HG03045 (cell line): ENCODE results near the gene GPR160.
"Not testable (repeated sequence)": the region's sequence is repeated elsewhere in the genome, so short reads cannot be mapped to it uniquely, and the experiment has no call there.

Source experiments
- ATAC-seq: cut with Tn5 transposase; IDR thresholded peaks from one replicate; pipeline ENCODE4 v1.9.1; 2021; ENCODE audit warnings: mild to moderate bottlenecking, moderate library complexity; ENCODE audit not compliant: unreplicated experiment

Gene GPR160

DNA sequence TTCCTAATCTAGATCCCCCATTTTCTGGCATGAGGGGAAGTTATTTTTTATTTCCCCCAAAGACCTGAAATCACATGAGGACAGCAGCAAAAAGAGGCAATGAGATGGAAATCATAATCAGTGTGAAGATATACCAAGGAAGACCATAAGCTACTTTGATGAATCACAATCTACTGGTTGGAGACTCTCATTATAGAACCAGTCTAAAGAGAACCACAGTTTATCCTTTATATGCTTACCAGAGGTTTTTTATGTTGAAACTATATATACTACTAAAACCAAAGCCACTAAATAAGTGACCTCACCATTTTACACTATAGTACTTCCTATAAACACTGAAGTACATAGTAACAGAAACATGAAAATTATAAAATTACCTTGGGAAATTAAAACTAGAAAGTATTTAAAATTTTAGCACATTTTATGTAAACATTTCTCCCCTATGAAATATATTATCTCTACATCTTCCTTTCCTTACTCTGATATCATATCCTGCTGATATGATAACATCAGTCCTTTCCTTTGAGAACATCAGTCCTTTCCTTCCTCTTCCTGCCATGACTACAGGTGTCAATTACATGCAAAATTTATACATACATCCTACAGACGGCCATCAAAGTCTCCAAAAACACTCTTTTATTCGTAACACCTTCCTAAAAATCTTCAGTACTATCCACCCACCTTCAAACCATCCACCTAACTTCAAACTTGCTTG is 71.9 kb downstream of the GPR160 start:
- ATAC-seq, result no peak

DNA sequence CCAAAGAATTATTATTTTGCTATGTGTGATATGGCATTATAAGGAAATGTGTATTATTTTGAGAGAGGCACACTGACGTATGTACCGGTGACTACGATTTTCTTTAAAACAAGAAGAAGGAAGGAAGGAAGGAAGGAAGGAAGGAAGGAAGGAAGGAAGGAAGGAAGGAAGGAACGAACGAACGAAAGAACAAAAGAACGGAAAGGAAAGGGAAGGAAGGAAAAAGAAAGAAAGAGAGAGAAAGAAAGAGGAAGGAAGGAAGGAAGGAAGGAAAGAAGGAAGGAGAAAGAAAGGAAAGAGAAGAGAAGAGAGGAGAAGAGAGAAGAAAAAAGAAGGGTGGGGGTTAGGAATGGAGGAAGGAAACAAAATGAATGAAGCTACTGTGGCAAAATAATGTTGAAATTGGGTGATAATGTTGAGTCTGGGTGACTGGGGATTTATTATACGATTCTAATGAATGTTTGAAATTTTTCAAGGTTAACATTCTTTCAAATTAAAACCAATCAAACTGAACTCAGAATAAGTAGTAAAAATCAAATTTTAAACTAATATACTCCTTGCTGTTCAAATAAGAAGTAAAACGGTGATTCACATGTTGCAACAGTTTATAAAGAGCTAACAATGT is 73.5 kb downstream of the GPR160 start:
- ATAC-seq, result no peak

DNA sequence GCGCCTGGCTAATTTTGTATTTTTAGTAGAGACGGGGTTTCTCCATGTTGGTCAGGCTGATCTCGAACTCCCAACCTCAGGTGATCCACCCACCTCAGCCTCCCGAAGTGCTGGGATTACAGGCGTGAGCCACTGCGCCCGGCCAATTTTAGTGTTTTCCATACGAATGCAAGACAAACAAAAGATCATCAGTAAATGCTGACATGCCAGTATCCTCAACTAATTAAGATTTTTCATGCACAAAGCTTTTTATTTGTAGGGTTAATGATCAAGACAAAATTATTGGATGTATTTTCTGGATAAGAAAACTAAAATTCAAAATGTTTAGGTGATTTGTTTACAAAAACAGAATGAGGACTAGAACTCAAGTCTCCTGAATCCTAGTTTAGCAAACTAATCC is 76.4 kb downstream of the GPR160 start:
- not testable (repeated sequence) for ATAC-seq

DNA sequence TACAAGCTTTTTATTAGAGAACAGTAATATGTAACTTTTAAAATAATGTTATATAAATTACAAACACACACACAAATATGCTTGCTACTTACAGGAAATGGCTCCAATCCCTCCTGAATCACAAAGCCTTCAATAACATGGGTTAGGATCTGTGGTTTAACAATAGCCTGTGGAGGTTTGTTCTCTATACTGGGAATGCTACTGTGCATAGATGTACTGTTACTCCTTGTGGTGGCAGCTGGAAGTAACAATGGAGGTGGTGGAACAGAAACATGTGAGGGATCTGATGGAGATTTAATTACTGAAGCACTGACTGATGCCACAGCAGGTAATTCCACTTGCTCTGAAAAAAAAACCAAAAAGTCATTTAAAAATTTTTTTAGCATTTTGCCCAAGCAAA is 79.3 kb downstream of the GPR160 start:
- no peak for ATAC-seq

DNA sequence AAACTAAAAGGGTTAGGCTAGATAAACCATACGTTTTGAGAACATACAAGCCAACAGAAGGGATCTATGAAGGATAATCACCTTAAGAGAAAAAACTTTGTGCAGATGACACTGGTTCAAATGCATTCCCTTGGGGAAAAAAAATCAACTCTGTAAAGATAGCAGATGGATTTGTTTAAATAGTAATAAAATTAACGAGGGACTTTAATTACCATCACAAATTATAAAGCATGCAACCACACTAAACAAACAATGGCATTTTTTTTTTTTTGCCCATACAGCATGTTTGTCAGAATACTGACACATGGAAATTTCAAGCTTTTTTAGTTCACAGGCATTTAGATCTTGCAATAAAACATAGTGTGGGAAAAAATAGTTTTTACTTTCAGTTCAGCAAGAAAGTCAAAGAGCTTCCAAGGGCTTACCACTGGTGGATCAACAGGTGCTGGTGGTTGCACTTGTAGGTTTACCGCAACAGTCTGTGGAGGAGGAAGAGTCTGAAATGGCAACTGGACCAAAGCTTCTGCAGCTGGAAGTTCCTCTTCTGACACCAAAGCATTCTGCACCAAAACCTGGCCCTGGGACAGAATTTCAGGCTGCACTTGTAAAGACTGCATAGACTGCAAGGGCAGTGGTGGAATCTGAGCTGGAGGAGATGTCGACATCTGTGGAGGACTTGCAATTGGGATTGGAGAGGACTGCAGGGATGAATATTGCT is 90.6 kb downstream of the GPR160 start:
- peak; percentile 95 for ATAC-seq

DNA sequence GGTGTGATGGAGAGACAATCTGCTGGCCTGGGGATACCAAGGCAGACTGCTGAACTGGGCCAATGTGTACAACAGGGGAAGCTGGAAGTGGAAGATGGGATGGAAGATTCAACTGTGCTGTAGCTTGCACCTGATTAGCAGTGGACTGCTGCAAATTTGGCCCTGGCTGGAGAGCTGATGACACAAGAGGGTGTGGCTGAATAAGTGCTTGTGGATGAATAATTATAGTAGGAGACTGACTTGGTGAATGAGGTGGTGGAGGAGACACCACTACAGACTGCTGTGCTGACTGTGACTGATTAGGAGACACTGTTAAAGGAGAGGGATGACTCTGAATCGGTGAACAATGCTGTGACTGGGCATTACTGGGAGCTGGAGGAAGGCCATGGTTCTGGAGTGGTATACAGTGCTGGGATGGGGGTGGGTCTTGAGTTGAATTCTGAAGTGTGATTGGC is 91.2 kb downstream of the GPR160 start:
- peak; percentile 47 for ATAC-seq

DNA sequence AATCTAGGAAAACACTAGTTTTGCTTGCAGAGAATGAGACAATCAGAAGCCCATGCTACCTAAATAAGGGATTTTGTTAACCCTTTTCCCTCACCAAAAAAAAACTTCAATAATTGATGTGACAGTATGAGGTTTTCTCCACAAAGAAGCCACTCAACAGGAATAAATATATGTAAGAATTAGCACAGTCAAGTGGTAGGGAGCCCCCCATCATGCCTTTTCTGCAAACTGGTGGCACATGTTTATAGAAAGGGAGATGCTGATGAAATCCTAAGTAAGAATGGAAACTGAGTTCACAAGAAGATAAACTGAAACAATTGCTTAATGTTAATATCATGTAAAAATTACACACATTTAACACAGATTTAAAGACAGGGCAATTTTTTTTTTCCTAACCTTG is 92.7 kb downstream of the GPR160 start:
- ATAC-seq, result no peak

DNA sequence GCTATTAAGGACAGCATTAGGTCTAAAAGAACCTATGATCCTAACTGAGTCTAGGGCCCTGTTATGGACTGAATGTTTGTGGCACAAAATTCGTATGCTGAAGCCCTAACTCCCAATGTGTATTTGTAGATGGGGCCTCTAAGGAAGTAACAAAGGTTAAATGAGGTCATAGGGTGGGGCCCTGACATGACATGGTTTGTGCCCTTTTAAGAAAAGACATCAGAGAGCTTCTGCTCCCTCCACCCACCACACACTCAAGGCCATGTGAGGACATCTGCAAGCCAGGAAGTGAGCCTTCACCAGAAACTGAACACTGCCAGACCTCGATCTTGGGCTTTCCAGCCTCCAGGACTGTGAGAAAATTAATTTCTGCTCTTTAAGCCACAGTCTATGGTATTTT is 94.5 kb downstream of the GPR160 start:
- ATAC-seq, result no peak
